Tibial nerve (tissue), 4 donors: ENCODE data around the gene MORC4. TPM values are rescaled to one million over a fixed set of nuclear protein-coding genes. Genes with fewer than 3 reads are reported as not detected.

ENCODE experiments used
- DNase-seq, 2 donors: peaks; one replicate each; pipeline ENCODE4 v3.0.0-alpha.2; 2019; ENCODE audit warnings: low spot score in 2 of 2
- H3K27ac ChIP-seq, 4 donors: fragments of 200-600 bp; sonication (generic) in 3 of 4; one replicate each; pipeline ENCODE4 v1.5.1; 2017 to 2019; ENCODE audit warnings: mild to moderate bottlenecking in 1 of 4
- H3K27me3 ChIP-seq, 2 donors: fragments of 200-600 bp; sonication (generic) in 1 of 2; one replicate each; pipeline versions ENCODE4 v1.5.1 to v1.6.0; 2017 to 2019
- H3K36me3 ChIP-seq, 3 donors: fragments of 200-600 bp; sonication (generic); one replicate each; pipeline ENCODE4 v1.5.1; 2018 to 2019
- H3K4me1 ChIP-seq, 4 donors: fragments of 200-600 bp; sonication (generic) in 3 of 4; one replicate each; pipeline ENCODE4 v1.5.1; 2017 to 2019
- H3K4me3 ChIP-seq, 4 donors: fragments of 200-600 bp; sonication (generic) in 3 of 4; one replicate each; pipeline ENCODE4 v1.5.1; 2017 to 2019; ENCODE audit warnings: mild to moderate bottlenecking in 1 of 4, moderate library complexity in 1 of 4
- H3K9me3 ChIP-seq, 4 donors: fragments of 200-600 bp; sonication (generic) in 3 of 4; one replicate each; pipeline ENCODE4 v1.5.1; 2017 to 2019
- EP300 ChIP-seq, 2 donors: sonication (generic); formaldehyde crosslinking; IDR thresholded peaks; one replicate each; pipeline ENCODE4 v1.6.1; 2017; ENCODE audit warnings: antibody characterized with exemption in 2 of 2, mild to moderate bottlenecking in 1 of 2
- POLR2A ChIP-seq, 2 donors: fragments of 450-650 bp; IDR thresholded peaks; one replicate each; pipeline ENCODE4 v1.6.1; 2017; ENCODE audit warnings: antibody characterized with exemption in 2 of 2, mild to moderate bottlenecking in 2 of 2, moderate library complexity in 2 of 2
- WGBS, 2 donors: methylation state at CpG; one replicate each; pipeline ENCODE4 v1.1.5; 2018; 5-methylcytosine and 5-hydroxymethylcytosine counted together
- total RNA-seq, 4 donors: library from RNA; depleted of rRNA; stranded (reverse); fragments of >200 nt; gene quantifications; one replicate each; pipeline ENCODE4 v1.1.0, GENCODE V29; 2016
- TF ChIP-seq, protein P1 (sequence below), 5 experiments: fragments of 200-600 bp in 3 of 5; fragments of 450-650 bp in 2 of 5; sonication (generic) in 3 of 5; IDR thresholded peaks; one replicate each; pipeline ENCODE4 v1.5.1; 2016 to 2019; ENCODE audit warnings: antibody characterized with exemption in 5 of 5, mild to moderate bottlenecking in 3 of 5, moderate library complexity in 2 of 5

The MORC4 gene
- total RNA-seq, 4 donors from 2014 or later: 14.1 to 27.1 (median 21.6) TPM

DNA sequence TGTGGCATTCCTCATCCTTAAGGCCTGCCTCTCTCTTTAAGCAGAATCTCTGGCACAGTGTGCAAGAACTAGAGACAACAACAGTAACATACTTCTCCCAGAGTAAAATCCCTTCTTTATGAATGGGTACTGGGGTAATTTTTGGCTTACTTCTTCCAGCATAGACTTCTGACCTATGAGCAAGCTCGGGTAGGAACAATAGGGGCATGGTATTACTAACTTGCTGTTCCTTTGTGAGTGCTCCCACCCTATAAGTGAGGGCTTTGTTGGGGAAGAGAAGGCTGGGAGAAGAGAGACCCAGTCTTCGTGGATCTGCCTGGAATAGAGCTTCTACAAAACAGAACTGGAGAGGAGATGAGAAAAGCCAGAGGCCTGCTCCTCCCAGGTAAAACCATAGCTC lies 49.6 kb downstream of the MORC4 start:
- no peak overlapping the region for H3K4me3 ChIP-seq
- H3K27me3 ChIP-seq: peaks cover 0 to 4% of the 10 kb centered on the region in 2 donors
- no peak for DNase-seq
- H3K27ac ChIP-seq: peak overlapping the region in 2 of 4 donors; percentile 66 to 79
- no peaks in the 10 kb centered on the region for H3K36me3 ChIP-seq
- H3K4me1 ChIP-seq: peaks cover 0 to 9% (median 0%) of the 10 kb centered on the region in 4 donors
- TF ChIP-seq EP300 (IDR thresholded peaks at IDR 0.05) (no peak), POLR2A (IDR thresholded peaks at IDR 0.05) (no peak)
- TF ChIP-seq, protein P1, sequence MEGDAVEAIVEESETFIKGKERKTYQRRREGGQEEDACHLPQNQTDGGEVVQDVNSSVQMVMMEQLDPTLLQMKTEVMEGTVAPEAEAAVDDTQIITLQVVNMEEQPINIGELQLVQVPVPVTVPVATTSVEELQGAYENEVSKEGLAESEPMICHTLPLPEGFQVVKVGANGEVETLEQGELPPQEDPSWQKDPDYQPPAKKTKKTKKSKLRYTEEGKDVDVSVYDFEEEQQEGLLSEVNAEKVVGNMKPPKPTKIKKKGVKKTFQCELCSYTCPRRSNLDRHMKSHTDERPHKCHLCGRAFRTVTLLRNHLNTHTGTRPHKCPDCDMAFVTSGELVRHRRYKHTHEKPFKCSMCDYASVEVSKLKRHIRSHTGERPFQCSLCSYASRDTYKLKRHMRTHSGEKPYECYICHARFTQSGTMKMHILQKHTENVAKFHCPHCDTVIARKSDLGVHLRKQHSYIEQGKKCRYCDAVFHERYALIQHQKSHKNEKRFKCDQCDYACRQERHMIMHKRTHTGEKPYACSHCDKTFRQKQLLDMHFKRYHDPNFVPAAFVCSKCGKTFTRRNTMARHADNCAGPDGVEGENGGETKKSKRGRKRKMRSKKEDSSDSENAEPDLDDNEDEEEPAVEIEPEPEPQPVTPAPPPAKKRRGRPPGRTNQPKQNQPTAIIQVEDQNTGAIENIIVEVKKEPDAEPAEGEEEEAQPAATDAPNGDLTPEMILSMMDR (IDR thresholded peaks at IDR 0.05): no peak
- H3K9me3 ChIP-seq: no peaks in the 10 kb centered on the region
- 38 to 50% methylated on average over 2 of the region's 2 CpGs for WGBS, 2 donors

DNA sequence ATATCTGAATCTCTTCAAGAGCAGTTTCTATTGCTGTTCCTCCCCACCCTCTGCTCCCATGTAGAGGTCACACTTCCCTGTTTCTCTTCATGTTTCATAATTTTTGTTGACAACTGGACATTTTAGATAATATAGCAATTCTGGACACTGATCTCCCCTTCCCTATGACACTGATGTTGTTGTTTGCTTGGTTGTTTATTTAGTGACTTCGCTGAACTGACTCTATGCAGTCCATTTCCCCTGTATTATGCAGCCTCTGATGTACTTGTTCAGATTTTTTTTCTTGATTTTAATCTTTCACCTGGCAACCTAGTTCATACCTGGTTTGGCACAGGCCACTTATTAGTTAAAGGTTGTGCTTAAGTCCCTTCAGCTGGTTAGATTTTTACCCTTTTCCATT lies 50.6 kb downstream of the MORC4 start:
- TF ChIP-seq, protein P1 (IDR thresholded peaks at IDR 0.05): no peak
- TF ChIP-seq EP300 (IDR thresholded peaks at IDR 0.05) (no peak), POLR2A (IDR thresholded peaks at IDR 0.05) (no peak)
- no peak overlapping the region for H3K4me3 ChIP-seq
- 70 to 91% methylated on average over 1 of the region's 1 CpG for WGBS, 2 donors

DNA sequence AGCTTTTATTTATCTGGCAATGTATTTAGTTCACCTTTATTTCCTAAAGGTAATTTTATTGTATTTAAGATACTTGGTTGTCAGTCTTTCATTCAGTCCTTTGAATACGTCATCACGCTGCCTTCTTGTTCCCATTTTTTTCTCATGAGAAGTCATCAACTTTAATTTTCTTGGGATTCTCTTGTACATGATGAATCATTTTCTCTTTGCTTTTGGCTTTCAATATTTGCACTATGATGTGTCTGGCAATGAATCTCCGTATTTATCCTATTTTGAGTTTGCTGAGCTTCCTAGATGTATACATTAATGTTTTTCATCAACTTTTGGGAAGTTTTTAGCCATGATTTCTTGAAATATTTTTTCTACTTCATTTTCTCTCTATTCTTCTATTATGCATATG lies 51.4 kb downstream of the MORC4 start:
- H3K4me1 ChIP-seq: peaks cover 0 to 9% (median 0%) of the 10 kb centered on the region in 4 donors
- peaks cover 0 to under 1% of the 10 kb centered on the region in 2 donors for H3K27me3 ChIP-seq
- no peak overlapping the region for H3K4me3 ChIP-seq
- H3K9me3 ChIP-seq: no peaks in the 10 kb centered on the region
- peak overlapping the region in 1 of 4 donors; percentile 13 for H3K27ac ChIP-seq
- 77 to 78% methylated on average over 3 of the region's 3 CpGs for WGBS, 2 donors
- H3K36me3 ChIP-seq: no peaks in the 10 kb centered on the region
- TF ChIP-seq EP300 (IDR thresholded peaks at IDR 0.05): no peak
- TF ChIP-seq, protein P1 (IDR thresholded peaks at IDR 0.05): no peak
- TF ChIP-seq POLR2A (IDR thresholded peaks at IDR 0.05): no peak
- no peak for DNase-seq

More for the DNA sequence above, 50.6 kb downstream of the MORC4 start:
- Histone ChIP-seq H3K27me3 (peaks cover 0 to 4% of the 10 kb centered on the region in 2 donors), H3K27ac (peak overlapping the region in 2 of 4 donors; percentile 66 to 79), H3K36me3 (no peaks in the 10 kb centered on the region), H3K9me3 (no peaks in the 10 kb centered on the region), H3K4me1 (peaks cover 0 to 9% (median 0%) of the 10 kb centered on the region in 4 donors)
- no peak for DNase-seq

DNA sequence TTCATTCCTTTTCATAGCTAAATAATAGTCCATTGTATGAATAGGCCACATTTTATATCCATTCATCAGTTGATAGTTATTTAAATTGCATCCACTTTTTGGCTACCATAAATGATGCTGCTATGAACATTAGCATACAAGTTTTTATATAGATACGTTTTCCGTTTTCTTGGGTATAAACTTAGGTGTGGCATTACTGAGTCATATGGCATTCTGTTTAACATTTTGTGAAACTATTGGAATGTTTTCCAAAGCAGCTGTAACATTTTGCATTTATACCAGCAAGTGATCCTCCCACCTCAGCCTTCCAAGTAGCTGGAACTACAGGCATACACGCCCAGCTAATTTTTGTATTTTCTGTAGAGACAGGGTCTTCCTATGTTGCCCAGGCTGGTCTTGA lies 53.5 kb downstream of the MORC4 start:
- Histone ChIP-seq H3K4me3 (no peak overlapping the region), H3K9me3 (no peaks in the 10 kb centered on the region), H3K27ac (no peak overlapping the region), H3K4me1 (peaks cover 0 to 9% (median 0%) of the 10 kb centered on the region in 4 donors), H3K27me3 (no peaks in the 10 kb centered on the region), H3K36me3 (peaks cover 0 to 16% (median 0%) of the 10 kb centered on the region in 3 donors)
- DNase-seq: no peak
- WGBS, 2 donors: 88% methylated on average over 3 of the region's 3 CpGs
- TF ChIP-seq, protein P1 (IDR thresholded peaks at IDR 0.05): no peak
- TF ChIP-seq EP300 (IDR thresholded peaks at IDR 0.05) (no peak), POLR2A (IDR thresholded peaks at IDR 0.05) (no peak)

DNA sequence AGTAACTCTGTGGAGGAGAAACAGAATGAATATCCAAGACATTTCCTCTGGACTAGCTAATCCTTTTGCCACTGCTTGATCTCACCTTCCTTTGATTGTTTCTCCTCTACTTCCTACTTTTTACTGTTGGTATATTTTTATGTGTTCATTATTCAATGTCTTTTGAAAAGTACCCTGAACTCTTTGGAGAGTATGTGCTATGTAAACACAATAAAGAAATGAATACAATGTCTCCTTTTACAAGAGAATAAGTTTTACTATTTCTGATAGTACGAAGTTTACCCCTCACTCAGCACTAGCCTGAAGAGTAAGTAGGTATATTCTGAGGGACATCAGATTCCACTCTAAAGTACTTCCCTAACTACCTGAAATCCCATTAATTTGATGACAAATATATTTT lies 59.9 kb downstream of the MORC4 start:
- Histone ChIP-seq H3K27ac (no peak overlapping the region), H3K9me3 (no peaks in the 10 kb centered on the region), H3K4me1 (no peaks in the 10 kb centered on the region), H3K4me3 (no peak overlapping the region), H3K36me3 (peaks cover 0 to 28% (median 0%) of the 10 kb centered on the region in 3 donors), H3K27me3 (peaks cover 0 to 6% of the 10 kb centered on the region in 2 donors)
- 68 to 74% methylated on average over 1 of the region's 1 CpG for WGBS, 2 donors
- no peak for DNase-seq
- TF ChIP-seq POLR2A (IDR thresholded peaks at IDR 0.05): no peak
- TF ChIP-seq, protein P1 (IDR thresholded peaks at IDR 0.05): no peak
